Mucosa of gallbladder (tissue), 1 donor: ENCODE data around the gene PHOSPHO2. TPM values are rescaled to one million over a fixed set of nuclear protein-coding genes. Genes with fewer than 3 reads are reported as not detected.

Experiments
- DNase-seq: peaks from one replicate; pipeline ENCODE4 v3.0.0-alpha.2; 2020; ENCODE audit warnings: low spot score
- total RNA-seq: library from RNA; stranded (reverse); gene quantifications from one replicate; pipeline ENCODE4 v1.2.1, GENCODE V29; 2021
- donor health status: DM: no; HTN: no; CAD: no.

The PHOSPHO2 gene
- total RNA-seq, 1 donor from 2014 or later: 9.6 TPM

DNA sequence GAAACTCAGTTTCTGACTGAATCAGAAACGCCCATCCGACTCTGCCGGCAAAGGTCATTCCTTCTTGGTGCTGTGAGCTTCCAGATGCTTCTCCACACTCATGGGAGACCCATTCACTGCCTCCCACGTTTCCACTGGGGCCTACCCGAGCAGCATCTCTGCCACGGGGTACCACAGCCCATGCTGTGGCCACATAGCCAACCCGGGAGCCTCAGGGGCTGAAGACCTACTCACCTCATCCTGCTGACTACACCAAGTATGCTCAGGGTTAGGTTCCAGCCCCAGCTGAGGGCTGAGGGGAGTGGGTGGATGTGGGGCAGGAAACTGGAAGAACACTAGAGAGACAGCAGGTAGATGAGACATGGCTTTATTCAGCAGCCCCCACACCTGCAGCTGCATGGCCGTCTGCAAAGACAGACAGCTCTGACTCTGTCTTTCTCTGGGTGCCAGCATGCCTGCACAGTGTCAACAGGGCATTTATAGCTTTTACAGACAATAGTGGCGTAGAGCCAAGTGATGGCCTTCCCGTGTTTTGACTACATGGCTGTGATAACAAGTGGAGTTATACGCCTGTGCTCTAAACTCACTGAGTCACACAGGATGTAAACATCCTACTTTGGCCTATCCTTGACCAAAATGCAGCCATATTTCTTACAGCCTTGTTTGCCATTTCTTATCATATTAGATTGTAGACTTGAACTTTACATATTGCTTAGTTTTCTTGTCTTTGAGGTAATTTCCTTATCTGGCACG, 22.8 kb downstream of the PHOSPHO2 start:
- no peak for DNase-seq

DNA sequence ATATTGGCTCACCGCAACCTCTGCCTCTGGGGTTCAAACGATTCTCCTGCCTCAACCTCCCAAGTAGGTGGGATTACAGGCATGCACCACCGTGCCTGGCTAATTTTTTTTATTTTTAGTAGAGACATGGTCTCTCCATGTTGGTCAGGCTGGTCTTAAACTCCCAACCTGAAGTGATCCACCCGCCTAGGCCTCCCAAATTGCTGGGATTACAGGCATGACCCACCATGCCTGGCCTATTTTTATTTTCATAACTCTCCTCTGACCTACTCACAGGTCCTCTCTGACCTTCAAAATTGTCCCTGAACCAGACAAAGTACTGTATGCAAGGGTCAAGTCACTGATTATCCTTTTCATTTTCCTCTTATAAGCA, 23.4 kb downstream of the PHOSPHO2 start:
- DNase-seq: no peak

DNA sequence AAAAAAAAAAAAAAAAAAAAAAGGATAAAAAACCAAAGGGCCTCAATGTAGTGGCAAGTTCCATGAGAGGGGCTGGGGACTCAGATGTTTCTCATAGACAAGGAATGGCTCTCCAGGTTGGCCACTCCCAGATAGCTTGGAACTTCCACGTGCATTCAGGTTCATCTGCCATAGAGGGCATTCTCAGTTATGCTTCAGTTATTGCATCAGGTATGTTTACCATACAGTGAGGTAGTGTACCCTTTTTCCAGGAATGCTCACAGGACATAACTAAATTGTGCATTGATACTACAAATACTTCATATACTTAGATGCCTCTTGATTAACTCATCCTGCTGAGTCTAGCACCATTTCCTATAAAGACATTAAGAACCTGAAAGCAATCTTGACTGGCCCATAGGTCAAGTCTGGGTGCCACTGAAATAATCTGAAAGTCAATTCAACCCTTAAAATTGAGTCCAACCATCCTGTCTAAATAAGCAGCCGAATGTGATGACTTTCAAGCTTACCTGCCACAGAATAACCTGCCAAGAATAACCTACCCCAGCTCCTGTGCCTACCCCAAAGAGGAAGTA, 24.7 kb downstream of the PHOSPHO2 start:
- no peak for DNase-seq

DNA sequence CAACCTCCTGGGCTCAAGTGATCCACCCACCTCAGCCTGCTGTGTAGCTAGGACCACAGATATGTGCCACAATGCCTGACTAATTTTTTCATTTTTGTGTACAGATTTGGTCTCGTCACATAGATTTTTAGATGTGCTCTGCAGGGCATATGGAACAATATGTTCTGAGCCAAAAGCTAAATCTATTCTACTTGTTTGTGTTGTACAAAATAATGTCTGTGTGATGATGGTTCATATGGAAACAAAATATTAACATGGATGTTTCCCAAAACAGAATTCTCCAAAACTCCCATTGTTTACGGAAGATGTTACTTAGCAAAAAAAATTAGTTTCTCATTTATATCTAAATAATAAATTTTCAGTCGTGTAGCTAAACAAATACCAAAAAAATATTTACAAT, 26.7 kb downstream of the PHOSPHO2 start:
- DNase-seq: no peak

DNA sequence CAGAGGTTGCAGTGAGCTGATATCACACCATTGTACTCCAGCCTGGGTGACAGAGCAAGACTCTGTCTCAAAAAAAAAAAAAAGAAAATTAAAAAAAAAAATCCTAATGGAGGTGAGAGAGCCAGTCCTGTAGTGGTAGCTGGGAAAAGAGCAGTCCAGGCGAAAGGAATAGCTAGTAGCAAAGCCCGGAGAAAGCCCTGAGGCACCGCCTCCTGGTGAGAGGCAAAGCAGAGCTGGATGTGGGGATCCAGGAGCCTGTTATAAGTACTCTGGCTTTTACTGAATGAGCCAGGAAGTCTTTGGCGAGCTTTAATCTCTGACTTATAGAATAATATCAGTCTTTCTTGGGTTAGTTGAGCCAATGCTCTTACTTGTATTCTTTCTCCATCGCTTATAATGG, 32.8 kb downstream of the PHOSPHO2 start:
- no peak for DNase-seq

DNA sequence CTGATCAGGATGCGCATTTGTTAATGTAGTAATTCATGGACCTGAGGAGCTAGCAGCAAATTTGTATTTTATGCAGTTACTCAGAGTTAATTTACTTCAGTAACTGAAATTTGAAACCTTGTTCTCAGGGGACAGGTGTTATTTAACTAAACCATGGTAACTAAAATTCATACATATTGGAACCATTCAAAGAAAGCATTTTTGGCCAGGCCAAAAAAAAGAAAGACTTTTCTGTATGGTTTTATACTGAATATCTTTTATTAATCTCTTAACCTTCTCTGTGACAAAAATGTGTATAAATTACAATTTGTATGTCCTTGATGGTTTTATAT, 35.0 kb downstream of the PHOSPHO2 start:
- no peak for DNase-seq

DNA sequence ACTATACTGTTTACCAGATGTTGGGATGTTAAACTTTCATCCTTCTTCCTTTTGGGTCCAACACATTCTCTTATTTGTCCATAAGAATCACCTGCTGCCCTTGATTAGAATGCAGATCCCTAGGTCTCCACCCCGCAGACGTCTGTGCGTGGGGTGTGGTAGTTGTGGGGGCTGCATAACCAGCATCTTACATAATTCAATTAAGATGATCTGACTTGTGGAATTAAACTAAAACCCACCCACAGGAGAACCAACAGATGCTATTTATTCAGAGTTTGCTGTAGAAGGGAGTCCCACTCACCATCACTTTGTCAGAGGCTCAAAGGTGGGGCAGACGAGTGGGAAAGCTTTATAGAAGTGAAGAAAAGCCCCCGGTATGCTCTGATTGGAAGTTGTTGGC, 37.8 kb downstream of the PHOSPHO2 start:
- DNase-seq: no peak

DNA sequence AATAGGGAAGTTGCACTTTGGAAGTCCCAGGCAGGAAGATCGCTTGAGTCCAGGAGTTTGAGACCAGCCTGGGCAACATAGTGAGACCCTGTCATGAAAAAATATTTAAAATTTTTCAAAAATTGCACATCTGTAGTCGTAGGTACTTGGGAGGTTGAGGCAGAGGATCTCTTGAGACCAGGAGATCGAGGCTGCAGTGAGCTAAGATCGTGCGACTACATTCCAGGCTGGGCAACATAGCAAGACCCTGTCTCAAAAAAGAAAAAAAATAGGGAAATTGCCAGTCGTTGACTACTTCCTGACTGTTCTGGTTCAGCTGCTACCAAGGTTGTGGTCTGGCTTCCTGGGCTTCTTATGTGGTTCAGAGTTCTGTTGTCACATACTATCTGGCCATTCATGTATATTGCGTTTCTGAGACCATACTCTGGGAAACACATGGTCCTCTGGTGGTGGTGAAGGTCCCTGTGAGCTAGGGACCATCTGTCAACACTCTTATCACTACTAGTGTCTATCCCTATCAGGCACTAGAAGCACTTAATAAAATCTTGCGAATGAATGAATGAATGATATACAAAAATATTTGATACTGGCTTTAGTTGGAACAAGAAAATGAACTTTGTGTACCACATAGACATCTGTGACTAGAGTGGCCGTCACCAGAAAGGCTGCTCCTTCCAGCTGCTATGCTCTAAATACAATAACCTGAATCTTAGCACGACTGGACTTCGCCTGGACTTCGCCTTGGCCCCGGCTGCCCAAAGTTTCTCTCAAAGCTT, 38.5 kb downstream of the PHOSPHO2 start:
- no peak for DNase-seq

DNA sequence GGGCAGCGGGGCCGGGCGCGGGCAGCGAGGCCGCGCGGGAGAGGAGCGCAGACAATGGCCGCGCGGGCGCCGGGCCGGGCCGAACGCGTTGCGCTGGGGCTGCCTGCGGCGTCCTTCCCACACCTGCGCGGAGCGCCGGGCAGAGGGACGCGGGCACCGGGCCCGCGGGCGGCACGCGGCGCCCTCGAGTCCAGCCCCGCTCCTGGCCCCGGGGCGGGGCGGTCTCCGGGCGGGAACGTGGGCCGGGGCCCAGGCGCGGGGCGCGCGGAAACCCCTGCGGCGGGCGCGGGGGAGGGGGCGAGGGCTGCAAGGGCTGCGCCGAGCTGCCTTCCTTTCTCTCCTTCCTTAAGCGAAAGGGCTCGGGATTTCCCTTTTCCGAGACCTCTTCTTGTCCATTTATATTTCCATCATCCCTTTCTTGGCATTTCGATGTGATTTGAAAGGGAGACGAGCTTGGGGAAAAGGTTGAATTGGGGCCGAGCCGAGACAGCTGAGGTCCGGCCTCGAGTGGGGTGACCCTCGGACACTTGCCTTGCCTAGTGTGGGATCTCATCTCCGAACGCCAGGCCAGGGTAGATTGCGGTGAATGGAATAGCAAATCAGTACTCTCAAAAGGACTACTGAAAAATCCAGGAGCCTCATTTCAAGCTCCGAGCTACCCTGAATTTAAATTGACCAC, 40.0 kb downstream of the PHOSPHO2 start:
- DNase-seq: no peak

DNA sequence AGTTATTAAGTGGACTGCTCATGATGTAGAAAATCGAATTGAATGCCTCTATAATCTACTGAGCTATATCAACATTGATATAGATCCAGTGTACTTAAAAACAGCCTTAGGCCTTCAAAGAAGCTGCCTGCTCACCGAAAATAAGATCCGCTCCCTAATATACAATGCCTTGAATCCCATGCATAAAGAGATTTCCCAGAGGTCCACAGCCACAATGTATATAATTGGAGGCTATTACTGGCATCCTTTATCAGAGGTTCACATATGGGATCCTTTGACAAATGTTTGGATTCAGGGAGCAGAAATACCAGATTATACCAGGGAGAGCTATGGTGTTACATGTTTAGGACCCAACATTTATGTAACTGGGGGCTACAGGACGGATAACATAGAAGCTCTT, 41.4 kb downstream of the PHOSPHO2 start:
- no peak for DNase-seq

DNA sequence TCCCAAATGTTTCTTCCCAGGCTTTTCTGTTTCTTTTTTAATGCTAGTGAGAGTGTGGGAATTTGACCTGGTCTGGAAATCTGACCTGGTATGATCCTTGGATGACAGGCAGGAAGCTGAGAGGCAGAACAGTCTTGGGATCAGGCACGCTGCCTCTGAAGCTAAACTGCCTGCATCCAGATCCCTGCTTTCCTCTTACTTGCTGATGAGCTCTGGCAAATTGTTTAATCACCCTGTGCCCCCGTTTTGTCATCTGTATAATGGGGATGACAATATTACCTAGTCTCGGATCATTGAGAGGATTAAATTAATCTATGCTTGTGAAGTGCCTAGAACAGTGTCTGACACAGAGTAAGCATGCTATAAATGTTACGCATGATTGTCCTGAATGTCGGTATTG, 42.6 kb downstream of the PHOSPHO2 start:
- no peak for DNase-seq

DNA sequence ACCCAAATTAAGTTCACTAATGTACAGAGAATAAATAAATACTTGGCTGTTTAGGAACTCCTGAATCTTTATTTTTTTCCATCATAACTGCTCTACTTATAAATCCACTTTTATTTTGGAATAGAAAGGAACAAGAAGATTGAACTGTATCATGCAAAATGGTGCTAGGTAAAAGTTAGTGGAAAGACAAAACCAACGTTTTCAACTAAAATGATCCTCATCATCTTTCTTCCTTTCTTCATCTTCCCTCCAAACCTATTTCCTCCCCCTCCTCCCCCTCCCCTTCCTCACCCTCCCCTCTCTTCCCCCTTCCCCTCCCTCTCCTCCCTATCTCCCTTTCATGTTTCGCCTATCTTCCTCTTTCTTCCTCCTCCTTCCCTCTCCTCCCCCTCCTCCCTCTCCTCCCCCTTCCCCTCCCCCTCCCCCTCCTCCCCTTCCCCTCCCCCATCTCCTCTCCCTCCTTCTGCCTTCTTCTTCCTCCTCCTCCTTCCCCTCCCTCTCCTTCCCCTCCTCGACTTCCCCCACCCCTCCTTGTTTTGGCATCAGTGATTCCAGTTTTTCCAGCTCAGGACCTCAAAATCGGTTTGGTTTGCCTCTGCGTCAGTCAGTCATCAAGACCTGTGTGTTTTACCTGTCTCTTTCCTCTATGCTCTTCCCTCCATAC, 44.4 kb downstream of the PHOSPHO2 start:
- no peak for DNase-seq

DNA sequence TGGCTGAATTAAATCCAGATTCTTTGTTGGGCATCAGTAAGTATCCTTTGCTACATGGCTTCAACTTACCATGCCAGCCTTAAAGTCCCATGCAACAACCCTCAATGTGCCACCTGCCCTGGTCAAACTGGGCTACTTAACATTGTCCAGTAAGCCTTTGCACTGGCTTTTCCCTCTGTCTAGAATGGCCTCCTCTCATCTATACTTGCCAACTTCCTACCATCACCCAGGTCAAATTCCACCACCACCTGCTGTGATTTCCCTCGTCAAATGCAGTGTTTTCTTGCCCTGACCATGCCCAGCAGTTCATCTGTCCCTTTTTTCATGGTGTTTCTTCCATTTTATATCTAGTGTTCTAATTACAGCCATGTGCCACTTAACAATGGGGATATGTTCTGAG, 45.1 kb downstream of the PHOSPHO2 start:
- DNase-seq: no peak

DNA sequence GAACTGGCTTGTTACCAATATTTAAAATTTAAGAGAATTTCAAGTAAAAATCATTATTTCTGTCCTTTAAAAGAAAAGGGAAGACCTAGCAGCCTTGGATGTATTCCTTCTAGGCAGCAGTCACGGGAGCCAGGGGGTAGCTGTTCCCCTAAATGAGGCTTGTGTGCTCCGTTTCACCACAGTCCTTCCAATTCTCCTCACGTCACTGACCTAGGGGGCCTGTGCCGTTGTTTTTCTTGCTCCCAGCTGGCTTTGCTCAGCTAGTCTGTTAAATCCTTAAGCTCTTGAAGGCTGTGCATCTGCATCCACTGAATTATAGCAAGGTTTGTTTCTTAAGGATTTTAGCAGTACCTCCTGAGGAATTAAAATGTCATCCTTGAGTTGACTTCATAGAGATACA, 49.3 kb downstream of the PHOSPHO2 start:
- no peak for DNase-seq

DNA sequence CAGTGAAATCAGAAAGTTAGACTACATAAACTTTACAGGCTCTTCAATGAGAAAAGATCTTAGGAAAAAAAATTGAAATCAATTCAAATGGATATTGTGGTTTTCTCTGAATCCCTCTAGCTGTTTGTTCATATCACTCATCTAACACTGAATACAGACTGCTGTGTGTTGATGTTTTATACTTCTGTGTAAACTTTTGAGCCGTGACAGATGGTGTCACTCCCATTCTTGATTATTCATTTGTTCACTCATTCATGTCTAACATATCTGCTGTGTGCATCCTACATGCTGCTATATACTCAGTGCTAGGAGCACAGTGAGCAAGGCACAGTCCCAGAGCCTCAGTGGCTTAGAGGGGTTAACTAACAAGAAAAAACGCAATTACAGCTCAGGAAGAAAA, 52.0 kb downstream of the PHOSPHO2 start:
- no peak for DNase-seq

DNA sequence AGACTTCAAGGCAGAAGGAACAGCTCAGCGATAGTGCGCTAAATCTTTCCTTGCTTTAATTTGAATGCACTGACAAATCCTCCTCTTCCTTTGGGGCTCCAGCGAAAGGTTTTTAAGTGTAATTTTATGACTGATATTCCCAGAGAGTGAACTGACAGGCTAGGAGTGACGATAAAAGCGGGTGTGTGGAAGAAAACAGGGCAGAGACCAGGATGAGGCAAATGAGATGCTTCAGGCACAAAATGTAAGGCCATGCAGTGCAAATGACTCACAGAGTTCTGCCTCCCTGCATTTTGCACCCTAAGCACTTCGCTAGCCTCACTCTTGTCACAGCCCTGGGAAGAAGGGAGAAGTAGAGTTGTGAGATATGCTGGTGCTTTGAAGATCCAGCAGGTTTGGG, 54.0 kb downstream of the PHOSPHO2 start:
- no peak for DNase-seq

Other genes with a start within 250 kb of the PHOSPHO2 start
- gene BBS5, start 215.0 kb upstream of the PHOSPHO2 start, total RNA-seq: 13.6 TPM
- 6.2 TPM for gene KLHL41, start 184.8 kb upstream of the PHOSPHO2 start, total RNA-seq
- 17.1 TPM for gene FASTKD1, start 120.6 kb upstream of the PHOSPHO2 start, total RNA-seq
- gene PPIG, start 110.1 kb upstream of the PHOSPHO2 start, total RNA-seq: 44.9 TPM
- 0.23 TPM for gene CFAP210, start 64 bp upstream of the PHOSPHO2 start, total RNA-seq
- gene KLHL23, start 39.4 kb downstream of the PHOSPHO2 start, total RNA-seq: 15.9 TPM
- gene SSB, start 104.4 kb downstream of the PHOSPHO2 start, total RNA-seq: 67.9 TPM
- gene METTL5, start 130.4 kb downstream of the PHOSPHO2 start, total RNA-seq: 39.9 TPM
- 39.0 TPM for gene UBR3, start 133.0 kb downstream of the PHOSPHO2 start, total RNA-seq